NCI-H774 (cell line): ENCODE data around the gene IGHMBP2.

Experiments used
- DNase-seq: peaks from one replicate; lab custom pipeline; 2025; lab: John Stamatoyannopoulos, UW

Gene IGHMBP2

DNA sequence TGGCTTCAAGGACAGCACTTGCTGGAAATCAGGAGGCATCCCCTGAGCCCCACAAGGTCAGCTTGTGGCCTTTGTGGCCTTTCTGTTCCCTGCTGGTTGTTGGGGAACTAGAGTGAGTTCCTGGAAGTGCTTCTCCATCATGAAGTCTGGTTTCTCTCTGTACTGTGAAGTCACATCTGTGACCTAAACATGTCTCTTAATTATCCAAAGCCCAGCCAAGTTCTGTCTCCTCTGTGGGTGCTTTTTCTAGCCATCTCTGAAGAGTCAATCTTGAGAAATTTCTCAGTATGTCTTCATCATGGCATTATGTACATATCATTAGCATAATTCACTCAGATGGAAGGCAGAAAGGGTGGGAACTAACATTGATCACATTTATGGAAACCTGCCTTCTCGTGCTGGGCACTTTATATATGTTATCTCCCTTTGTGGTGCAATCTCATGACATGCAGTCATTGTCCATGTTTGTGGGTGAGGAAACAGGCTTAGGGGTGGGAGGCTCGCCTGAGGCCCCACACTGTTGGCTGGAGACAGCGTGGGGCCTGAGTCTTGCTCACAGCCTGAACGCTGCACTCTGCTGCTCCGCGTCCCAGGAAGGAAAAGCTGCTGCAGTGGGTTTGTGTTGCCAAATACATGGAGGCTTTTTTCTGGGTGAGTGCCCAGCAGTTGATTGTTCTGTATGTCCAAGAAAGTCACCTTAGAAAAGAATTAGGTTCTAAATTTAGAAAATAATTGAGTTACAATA lies 24.6 kb downstream of the IGHMBP2 start:
- DNase-seq, result no peak

DNA sequence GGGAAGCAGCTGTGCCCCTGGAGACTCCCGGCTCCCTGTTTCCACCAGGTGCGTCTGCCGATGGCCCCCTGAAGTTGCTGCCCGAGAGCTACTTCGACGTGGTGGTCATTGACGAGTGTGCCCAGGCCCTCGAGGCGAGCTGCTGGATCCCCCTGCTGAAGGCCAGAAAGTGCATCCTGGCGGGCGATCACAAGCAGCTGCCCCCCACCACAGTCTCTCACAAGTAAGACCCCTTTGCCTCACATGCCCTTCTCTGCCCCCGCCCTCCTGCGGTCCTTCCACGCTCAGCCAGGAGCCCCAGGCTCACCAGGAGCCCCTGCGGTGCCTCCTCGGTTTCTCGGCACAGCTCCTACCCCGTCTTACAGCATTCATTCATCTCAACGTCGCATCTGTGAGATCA lies 25.4 kb downstream of the IGHMBP2 start:
- no peak for DNase-seq

DNA sequence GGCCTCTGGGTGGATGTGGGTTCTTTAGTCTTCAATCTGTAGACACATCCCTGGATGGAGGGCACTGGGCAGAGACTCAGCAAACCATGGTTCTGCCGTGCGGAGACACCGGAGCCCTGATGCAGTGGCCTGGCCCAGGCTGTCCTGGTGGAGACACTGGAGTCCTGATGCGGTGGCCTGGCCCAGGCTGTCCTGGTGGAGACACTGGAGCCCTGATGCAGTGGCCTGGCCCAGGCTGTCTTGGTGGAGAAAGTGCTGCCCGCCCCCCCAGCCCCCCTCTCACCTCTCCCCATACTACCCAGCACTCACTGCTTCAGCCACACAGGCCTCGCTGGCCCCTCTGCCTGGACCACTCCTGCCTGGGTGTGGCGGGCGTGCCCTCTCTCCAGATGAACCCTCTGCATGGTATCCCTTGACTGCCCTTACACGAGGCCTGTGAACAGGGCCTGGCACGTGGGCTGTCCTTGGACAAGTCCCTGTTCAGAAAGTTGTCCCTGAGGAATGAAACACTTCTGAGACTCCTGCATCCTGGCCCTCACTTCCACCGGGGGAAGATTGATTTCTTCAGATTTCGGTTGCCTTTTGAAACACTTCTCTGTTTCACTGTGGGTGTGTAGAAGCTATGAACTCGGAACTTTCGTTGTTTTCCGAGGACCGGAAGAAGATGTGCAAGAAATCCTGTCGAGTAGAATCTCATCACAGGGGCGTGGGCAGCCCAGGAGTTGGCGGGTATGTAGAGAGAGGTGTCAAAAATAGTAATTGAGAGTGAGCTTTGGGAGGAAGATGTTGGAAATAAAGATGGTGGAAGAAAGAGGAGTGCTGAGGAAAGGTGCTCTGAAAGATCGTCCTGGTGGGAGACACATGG lies 26.2 kb downstream of the IGHMBP2 start:
- DNase-seq, result no peak

DNA sequence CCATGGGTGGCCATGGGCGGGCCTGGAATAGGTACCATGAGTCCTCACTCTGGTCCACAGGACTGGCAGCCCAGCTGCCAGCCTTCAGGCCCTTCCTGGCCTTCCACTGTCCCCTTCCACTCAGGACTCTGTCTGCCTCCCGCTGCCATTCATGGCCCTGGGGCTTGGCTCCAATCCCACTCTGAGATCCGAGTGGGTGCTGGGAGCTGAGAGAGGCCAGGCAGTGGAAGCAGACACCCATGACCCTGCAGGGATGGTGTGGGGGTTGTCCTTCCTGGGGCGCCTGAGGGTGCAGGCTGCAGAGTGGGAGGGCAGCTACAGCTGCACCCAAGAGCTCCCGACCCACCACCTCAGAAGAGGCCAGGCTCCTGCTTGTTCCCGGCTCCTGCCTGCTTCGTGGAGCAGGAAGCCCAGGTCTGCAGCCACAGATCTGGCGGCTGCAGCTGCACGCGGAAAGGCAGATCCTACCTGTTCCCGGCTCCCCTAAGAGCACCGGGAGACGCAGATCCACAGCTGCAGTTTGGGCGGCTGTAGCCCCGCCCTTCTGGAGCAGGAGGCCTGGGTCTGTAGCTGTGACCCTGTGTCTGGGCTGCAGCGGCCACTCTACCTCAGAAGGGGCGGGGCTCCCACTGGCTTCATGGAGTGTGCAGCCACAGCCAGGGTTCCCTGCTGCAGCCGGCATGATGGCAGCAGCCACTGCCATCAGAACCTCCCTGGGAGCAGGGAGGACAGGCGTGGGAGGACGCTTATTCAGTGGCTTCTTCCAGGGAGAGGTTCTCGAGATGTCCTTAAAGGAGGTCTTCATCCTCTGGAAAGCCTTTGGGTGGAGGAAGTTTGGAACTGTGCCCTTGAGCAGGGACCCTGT lies 27.5 kb downstream of the IGHMBP2 start:
- no peak for DNase-seq

DNA sequence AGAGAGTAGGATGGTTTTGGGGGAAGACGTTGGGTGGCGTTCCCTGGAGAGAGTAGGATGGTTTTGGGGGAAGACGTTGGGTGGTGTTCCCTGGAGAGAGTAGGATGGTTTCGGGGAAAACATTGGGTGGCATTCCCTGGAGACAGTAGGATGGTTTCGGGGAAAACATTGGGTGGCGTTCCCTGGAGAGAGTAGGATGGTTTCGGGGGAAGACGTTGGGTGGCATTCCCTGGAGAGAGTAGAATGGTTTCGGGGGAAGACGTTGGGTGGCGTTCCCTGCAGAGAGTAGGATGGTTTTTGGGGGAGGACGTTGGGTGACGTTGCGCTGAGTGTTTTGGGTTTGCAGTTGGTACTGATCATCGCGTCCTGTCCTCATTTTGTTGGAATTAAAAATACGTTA lies 28.2 kb downstream of the IGHMBP2 start:
- no peak for DNase-seq

DNA sequence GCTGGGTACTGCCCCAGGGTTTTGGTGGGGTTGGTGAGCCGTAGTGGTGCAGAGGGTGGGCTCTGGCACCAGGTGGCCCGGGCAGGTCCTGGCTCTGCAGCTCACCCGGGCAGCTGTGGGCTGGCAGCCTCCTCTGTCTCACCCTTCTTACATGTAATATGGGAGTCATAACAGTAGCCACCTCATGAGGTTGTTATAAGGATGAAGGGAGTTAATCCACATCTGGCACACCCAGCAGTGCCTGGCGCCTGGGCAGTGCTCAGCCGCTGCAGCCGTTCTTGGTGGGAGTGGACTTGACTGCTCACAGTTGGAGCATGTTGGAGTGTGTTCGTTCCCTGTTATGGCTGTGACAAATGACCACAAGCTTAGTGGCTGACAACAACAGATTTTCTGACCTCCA lies 28.7 kb downstream of the IGHMBP2 start:
- no peak for DNase-seq

DNA sequence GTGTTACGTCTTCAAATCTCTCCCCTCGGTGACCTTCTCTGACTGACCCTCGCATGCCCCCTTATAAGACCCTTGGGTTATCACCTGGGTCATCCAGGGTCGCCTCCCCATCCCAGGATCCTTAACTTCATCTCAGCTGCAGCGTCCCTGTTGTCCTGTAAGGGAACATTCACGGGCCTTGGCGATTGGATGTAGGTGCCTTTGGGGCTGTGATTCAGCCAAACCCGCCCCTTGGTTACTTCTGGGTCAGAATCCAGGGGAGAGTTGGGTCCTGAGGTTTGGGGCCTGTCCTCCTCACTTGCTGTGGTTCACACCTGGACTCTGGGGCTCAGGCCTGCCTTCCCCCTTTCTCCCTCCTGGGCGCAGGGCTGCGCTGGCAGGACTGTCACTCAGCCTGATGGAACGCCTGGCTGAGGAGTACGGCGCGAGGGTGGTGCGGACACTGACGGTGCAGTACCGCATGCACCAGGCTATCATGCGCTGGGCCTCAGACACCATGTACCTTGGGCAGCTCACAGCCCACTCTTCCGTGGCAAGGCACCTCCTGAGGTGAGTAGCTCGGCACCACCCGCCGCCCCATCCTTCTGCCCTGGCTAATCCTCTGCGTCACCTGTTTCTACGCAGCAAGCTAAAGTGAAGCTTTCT lies 29.4 kb downstream of the IGHMBP2 start:
- DNase-seq, result no peak

DNA sequence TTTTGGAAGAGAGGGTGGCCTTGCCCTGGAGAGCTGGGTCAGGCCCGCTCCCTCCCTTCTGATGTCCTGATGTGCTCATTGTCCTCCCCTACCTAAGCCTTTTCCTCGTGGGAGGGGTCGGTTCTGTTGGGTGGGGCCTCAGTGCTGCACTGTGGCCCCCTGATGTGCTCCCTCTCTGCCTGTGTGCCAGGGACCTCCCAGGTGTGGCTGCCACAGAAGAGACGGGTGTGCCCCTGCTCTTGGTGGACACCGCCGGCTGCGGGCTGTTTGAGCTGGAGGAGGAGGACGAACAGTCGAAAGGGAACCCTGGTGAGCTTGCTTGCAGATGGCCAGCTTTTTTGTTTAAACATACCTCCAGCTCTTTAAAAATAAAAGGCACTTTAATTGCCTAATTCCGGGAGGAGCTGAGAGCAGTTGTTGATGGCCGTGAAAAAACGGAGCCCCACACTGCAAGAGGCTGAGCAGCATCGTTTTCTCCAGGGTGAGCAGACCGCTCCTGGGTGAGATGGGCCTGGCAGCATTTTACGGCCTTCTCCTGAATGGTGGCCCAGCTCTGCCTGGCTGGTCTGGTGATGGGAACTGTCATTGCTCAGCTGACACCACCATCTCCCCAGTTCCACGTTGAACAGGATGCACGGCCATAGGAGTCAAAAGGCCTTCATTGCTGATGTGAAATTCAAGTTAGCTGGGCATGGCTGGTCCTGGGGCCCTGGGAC lies 30.1 kb downstream of the IGHMBP2 start:
- DNase-seq, result no peak

DNA sequence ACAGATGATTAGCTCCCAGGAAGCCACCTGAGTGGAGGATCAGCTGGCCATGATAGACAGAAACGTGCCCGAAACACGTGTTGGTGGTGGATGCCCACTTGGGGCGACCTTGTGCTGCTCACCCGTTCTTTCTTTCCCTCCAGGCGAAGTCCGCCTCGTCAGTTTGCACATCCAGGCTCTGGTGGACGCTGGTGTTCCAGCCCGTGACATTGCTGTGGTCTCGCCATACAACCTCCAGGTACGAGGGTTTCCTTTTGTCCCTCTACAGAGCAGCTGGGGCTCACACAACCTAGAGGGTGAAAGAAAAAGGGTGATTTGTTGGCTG lies 30.6 kb downstream of the IGHMBP2 start:
- DNase-seq, result no peak

DNA sequence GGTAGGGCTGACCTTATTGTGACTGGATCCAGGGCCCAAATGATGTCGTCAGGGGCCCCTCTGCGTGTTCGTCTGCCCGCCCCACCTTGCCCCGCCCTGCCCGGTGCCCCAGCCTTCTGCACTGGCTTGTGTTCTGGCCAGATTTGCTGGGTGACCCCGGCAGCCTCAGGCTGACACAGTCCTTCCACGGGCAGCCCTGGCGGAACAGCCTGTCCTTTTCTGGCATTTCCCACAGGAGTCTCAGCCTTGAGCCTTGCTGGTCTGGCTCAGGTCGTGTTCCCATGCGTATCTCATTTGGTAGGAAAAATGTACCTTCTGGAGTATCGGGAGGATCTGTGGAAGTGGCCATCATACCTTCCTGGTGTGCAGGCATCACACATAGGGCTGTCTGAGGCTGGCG lies 31.0 kb downstream of the IGHMBP2 start:
- no peak for DNase-seq

DNA sequence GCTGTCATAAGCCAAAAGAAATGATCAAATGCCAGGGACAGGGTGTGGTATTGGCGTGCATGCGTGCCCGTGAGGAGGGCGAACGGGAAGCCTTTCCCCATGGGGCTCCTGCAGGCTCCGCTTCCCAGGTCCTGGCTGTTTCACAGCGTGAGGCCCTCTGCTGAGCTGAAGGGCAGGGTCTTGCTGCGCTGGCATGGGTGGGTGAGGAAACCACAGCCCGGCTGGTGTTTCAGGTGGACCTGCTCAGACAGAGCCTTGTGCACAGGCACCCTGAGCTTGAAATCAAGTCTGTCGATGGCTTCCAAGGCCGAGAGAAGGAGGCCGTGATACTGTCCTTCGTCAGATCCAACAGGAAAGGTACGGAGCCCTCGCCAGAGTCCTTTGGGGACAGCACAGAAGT lies 31.4 kb downstream of the IGHMBP2 start:
- DNase-seq, result no peak

DNA sequence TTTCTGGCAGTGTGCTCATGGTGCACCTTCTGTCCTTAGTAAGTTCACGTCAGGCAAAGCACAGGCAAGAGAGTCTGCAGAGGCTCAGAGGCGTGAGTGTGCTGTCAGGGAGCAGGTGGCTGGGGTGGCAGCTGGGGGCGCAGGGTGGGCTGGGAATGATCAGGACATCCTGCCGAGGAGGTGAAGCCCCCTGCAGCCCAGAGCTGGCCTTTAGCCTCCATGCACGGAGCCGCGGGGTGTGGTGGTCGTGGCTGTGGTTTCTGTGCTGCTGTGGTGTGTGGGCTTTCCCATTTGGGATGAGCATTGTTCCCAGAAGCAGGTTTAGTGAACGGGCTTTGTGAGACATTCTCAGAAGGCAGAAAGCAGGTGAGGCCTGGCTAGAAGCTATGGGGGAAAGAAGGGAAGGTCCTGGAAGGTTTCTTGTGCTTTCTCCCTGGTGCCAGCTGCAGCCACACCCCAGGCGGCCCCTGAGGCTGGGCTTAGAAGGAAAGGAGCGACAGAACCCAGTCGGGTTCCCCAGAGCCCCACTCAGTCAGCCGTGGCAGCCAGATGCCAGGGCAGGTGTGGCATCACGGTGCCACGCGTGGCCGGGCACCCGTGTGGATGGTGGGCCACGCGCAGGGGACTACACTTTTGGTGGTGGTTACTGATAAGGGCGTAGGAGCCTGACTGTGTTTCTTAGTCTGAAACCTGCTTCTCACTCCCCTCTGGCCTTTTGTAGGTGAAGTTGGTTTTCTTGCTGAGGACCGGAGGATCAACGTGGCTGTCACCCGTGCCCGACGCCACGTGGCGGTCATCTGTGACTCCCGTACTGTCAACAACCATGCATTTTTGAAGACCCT lies 32.0 kb downstream of the IGHMBP2 start:
- DNase-seq, result no peak

DNA sequence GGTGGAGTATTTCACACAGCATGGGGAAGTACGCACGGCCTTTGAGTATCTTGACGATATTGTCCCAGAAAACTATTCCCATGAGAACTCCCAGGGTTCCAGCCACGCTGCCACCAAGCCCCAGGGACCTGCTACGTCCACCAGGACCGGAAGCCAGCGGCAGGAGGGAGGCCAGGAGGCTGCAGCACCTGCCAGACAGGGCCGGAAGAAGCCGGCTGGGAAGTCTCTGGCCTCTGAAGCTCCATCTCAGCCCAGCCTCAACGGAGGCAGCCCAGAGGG lies 32.6 kb downstream of the IGHMBP2 start:
- DNase-seq, result no peak

DNA sequence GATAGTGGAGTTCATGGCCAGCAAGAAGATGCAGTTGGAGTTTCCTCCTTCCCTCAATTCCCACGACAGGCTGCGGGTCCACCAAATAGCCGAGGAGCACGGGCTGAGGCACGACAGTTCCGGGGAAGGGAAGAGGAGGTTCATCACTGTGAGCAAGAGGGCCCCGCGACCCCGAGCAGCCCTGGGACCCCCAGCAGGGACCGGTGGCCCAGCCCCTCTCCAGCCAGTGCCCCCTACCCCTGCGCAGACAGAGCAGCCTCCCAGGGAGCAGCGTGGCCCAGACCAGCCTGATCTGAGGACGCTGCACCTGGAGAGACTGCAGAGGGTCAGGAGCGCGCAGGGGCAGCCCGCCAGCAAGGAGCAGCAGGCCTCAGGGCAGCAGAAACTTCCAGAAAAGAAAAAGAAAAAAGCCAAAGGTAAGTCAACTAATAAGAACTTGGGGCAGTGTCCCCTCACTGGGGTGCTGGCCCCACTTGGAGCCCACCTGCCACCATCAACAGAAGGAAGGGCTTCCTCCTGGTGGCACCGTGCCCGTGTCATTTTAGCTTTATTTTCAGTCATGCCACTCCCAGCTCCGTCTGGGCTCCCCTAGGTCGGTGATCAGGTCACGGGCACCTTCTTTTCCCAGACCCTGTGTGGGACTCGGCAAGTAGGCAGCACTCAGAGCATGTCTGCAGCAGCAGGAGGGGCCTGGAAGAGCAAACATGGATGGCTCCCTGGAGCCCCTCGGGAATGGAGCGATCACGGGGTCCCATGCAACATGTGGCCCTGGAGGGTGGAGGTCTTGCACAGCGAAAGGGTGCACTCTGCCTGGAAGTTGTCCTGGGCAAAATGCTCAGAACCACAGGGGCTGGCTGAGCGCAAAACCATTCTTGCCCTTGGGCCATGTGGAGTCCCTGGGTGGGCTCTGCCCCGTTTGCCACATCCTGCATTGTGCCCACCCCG lies 33.3 kb downstream of the IGHMBP2 start:
- DNase-seq, result no peak

DNA sequence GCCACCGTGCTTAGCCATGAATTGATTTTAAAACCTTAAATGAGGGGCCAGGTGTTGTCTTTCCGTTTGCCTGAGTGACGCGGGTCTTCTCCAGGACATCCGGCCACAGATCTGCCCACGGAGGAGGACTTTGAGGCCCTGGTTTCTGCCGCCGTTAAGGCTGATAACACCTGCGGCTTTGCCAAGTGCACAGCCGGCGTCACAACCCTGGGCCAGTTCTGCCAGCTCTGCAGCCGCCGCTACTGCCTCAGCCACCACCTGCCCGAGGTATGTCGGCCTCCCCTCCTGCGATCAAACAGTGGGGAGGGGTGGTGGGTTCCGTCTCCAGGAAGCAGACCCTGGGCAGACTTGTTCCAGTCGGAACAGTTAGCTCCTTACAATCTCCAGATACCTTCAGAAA lies 34.4 kb downstream of the IGHMBP2 start:
- no peak for DNase-seq

DNA sequence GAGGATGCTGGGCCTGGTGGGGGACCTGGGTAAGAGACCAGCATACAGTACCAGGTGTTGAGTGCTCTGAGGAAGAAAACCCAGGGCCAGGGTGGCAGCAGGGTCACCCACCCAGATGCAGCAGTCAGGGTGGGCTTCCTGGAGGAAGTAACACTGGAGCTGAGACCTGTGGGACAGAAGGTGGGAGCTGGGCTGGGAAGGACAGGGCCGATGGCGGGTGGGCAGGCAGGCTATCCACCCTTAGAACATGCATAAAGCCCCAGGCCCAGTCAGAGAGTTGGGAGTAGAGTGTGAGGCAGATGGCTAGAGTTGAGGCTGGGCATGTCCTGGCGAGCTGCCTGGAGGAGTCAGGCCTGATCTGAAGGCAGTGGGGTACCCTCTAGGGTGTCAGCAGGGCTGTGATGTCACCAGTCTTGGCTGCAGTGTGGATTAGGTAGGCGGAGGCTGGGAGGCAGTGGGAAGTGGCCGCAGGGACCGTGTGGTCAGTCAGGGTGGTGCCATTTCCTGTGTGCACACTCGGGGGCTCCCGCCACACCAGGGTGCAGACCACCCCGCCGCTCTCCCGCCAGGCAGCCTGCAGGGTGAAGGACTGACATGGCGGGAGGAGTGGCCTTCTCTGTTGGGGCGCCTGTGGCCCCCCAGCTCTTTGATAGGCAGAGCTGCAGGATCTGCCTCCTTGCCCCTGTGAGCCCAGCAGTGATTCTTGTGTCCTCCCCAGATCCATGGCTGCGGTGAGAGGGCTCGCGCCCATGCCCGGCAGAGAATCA lies 35.3 kb downstream of the IGHMBP2 start:
- DNase-seq, result no peak

DNA sequence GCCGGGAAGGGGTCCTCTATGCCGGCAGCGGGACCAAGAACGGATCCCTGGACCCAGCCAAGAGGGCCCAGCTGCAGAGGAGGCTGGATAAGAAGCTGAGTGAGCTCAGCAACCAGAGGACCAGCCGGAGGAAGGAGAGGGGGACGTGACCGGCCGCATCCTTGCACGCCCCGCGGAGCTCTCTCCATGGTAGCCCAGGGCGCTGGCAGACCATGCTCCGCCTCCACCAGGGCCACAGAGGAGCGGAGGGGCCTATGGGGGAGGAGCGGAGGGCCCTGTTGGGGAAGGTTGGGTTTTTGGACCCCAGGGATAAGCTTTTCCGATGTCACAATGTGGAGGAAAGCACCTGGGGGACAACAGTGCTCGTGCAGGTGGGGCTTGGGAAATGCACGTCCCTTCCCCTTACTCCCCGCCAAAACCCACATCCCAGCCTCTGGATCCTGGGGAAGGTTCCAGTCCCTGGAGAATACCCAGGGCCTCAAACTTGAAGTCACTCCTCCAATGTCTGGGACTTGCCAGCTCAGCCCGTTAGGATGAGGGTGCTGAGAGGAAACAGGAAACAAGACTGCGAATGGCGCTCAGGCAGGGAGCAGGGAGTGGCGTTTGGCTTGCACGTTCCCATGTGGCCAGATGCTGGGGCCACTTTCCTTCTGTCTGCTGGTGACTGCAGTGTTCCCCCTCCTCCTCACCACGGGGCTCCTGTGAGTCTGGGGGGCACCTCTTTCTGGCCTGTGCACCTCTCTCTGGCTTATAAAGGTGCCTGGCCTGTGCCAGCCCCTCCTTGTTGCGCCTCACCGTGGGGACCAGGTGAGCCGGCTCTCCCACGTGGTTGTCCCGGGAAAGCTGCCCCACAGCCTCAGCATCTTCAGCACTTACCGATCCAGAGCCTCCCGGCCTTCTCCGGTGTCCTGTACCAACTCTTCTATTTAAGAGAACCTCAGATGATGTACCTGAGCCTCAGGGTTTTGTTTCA lies 36.2 kb downstream of the IGHMBP2 start:
- DNase-seq, result no peak
